Adrenal gland (tissue), 5 donors: Measurements from ENCODE around the gene SNRNP70.

Source experiments
- CTCF ChIP-seq, 6 experiments: fragments of 450-650 bp in 4 of 6; fragments of 200-600 bp in 2 of 6; sonication (generic) in 1 of 6; IDR thresholded peaks; 1 replicate in 5 of 6; 2 replicates in 1 of 6; pipeline versions ENCODE4 v1.5.1 to v1.8.0; 2016 to 2021; ENCODE audit warnings: antibody characterized with exemption in 6 of 6, mild to moderate bottlenecking in 2 of 6, moderate library complexity in 1 of 6
- POLR2A ChIP-seq, 2 donors: fragments of 450-650 bp; IDR thresholded peaks; one replicate each; pipeline ENCODE4 v1.6.1; 2017; ENCODE audit warnings: antibody characterized with exemption in 2 of 2, mild to moderate bottlenecking in 2 of 2, moderate library complexity in 1 of 2
- donor health status: DM: no; HTN: no; CAD: no.

GRCh38 chr19:49059053-49059452 is 26.2 kb upstream of the SNRNP70 start:
- TF ChIP-seq CTCF (IDR thresholded peaks at IDR 0.05) = no peak
- no peak for TF ChIP-seq POLR2A (IDR thresholded peaks at IDR 0.05)
